HL-60/S4 (cell line): ENCODE measurements around the gene TMEM236.

Experiments
- in situ Hi-C: fragments of 300-500 bp; cut with MboI; formaldehyde crosslinking; loops from 2 replicates; pipeline ENCODE4 v1.14.3; 2022; ENCODE audit warnings: low sequenced_read_pairs

TMEM236 gene

DNA sequence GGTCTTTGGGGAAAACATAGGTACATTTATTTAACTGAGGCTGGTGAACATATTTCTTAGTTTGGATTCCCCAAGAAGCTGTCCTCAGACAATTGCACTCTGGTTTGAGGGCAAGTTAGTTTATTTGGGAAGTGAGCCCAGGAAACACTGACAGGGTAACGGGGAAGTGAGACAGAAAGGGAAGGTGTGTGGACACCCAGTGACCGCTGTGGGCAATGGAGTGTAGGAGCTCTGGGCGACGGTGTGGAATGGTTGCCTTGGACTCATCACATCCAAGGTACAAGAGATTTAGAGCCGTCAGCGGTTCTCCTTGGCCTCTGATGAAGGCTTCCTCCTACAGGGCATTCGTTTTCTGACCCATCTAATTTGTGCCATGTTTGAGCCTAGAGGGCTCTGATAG is 64.2 kb downstream of the TMEM236 start:
- in situ Hi-C loops: no loop called here

DNA sequence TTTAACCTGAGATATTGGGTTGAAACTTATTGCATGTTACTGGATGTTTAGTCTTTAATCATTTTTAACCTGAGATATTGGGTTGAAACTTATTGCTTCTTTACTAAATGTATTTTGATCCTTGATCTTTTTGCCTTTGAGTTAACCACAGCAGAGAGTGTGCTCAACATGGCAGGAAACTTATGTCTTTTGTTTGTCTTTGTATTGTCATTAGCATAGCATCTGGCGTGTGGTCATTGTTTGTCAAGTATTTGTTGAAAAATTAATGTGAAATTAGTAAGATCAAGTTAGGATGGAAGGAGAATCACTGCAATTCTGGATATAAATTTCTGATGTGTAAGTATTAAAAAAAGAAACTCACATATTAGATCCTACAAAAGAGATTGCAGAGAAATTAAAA is 65.3 kb downstream of the TMEM236 start:
- in situ Hi-C loops: no loop called here

DNA sequence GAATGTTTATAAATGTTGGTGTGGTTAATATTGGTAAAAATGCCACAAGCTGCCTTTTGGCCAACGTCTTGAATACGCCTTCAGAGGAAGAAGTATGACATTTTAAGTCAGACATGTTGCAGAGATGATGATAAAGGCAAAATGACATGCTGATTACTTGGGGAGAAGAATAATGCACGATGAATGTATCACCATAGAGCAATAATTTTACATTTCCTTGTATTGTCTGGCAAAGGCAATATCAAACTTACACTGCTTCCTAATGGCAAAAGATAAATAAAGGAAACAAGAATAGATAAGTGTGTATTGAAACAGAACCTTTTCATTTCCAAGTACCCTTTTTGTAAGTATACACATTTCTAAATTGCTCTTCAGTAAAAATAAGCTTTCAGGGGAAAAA is 65.8 kb downstream of the TMEM236 start:
- in situ Hi-C loops: no loop called here

DNA sequence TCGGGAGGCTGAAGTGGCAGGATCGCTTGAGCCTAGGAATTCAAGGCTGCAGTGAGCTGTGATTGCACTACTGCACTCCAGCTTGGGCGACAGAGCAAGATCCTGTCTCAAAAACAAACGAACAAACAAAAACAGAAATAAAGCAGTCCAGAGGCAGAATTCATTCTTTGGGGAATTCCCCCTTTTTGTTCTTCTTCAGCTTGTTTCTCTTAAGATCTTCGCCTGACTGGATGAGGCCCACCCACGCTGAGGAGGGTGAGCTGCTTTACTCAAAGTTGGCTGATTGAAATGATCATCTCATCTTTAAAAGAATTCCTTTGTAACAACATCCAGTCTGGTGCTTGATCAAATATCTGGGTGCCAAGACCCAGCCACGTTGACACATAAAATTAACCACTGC is 67.8 kb downstream of the TMEM236 start:
- in situ Hi-C loops: no loop called here

DNA sequence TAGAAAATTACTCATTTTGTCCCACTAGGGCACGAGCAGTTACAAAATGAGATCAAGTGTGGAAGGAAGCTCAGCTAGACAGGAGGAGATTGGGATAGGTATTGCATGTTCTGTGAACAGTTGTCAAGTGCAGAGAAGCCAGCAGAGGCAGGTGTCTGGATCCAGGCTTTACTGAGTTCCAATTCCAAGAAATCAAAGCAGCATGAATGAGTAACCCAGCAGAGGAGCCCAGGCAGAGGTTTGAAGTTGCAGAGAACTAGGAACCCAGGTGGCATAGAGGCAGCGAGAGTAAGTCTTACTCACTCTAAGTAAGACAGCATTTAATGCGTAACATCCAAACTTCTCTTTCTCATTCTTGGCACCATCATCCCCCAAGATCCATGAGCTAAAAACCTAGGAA is 68.9 kb downstream of the TMEM236 start:
- in situ Hi-C loops: no loop called here

DNA sequence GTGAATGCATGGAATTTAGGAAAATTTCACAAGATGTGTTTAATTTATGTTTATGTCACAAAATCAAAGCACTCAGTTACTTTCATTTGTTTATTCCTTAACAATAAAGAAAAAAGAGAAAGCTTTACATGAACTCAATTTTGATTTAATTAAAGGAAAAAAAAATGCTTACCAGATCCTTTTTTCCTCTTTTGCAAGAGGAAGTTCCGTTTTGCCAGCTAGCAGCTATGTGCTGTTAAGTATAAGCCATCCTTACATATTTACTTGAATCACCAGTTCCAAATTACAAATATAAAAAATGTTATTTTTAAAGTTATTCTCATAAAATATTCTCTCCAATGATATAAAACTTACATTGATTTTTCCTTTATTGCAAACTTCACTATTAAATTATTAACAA is 69.9 kb downstream of the TMEM236 start:
- in situ Hi-C loops: no loop called here

DNA sequence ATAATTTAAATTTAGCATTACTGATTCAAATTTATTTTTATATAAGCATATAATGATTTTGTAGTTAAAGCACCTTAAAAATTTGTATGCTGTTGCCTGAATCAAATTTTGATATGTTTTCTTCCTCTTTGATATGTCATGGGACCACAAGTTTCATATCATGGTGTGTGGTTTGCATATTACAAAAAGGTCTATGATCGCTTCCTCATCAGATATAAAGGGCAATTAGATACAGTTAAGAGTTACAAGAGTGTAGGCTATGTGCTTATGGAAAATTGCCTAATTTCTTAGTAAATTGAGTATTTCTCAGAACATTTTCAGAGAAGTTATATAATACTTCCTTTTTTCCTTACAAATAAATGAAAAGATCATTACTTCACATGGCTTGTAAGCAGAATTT is 79.3 kb downstream of the TMEM236 start:
- in situ Hi-C loops: no loop called here

DNA sequence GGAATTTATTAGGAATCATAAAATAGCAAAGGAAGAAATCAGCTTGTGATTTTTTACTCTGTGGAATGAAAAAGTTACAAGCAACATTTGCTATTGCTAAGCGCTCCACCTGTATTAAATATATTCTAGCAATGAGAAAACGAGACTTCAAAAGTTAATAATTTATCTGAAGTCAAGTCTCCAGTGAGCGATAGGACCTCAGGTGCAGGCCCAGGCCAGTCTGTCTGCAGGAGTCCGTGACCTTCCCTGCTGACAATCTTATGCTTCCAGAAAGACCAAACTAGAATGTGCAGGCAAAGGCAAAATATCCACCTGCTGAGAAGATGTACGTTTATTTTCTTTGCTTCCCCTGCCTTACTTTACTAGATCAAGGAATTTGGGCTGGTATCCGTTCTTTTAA is 79.9 kb downstream of the TMEM236 start:
- in situ Hi-C loops: no loop called here

DNA sequence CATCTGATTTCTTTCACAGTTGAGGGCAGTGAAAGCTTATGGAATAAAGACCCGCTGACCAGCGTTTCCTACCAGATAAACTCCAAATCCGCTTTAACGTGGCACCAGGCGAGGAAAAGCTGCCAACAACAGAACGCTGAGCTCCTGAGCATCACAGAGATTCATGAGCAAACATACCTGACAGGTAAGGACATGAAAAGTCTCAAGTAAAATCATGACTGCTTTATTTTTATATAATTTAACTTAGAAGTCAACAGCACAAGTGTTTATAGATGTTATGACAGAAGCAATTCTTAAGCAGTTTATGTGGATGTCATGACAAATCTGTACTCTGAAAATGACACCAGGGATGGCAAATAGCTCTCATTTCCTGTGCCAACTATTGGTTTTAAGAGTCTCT is 81.7 kb downstream of the TMEM236 start:
- in situ Hi-C loops: no loop called here

DNA sequence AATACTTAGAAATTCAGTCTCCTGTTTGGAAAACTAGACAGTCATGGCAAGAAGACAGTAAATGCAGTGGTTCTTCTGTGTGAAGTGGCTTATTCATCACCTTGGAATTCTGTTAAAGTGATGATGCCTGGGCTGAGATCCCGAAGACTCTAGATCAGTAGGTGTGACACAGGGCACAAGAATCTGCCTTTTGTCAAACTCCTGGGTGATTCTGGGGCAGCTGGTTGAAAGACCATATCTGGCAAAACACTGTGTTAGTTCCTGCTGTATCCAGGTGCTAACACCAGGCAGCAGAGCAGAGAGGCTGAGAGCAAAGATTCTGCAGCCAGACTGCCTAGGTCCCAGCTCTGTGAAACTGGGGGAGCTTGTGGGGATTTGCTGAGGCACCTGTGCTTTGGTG is 83.7 kb downstream of the TMEM236 start:
- in situ Hi-C loops: no loop called here

DNA sequence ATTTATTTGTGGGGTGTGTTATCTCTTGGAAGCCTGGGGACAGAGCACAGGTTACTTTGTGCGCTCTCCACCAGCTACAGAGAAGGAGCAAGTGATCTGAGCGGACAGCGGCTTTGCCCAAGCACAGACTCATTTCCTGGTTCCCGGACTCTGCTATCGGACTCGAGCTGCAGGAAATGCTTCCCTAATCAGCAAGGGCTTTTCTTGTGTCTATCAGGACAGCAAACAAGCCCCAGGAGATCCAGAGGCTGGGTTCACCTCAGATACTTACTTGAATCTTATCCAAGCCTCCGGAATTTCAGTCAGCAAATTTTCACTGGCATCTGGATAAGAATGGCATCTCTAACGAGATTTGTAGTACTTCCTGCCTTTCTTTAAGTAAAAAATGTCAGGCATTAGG is 84.9 kb downstream of the TMEM236 start:
- in situ Hi-C loops: no loop called here

DNA sequence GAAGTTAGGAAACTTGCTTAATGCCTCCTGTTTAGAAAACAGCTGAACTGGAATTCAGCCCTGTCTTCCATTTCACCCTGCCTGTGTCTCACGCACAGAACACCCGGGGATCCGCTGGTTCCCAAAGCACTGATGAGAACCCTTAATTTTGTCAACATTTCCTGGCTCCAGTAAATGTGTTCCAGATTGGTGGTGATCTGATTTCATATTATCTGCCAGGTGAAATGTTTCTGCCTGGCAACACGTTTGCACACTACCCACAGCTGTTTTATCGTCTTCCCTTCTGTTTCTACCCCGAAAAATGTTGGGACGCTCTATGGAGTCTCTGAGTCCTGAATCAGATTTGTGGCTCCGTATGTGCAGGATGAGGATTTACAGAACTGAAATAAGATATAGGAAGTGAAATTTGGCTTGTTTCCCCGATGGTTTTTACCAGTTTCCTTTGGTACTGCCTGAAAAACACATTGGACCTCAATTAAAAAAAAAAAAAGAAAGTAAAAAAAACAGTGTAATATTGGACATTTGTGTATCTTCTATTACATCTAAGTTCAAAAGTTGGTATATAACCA is 86.2 kb downstream of the TMEM236 start:
- in situ Hi-C loops: no loop called here

DNA sequence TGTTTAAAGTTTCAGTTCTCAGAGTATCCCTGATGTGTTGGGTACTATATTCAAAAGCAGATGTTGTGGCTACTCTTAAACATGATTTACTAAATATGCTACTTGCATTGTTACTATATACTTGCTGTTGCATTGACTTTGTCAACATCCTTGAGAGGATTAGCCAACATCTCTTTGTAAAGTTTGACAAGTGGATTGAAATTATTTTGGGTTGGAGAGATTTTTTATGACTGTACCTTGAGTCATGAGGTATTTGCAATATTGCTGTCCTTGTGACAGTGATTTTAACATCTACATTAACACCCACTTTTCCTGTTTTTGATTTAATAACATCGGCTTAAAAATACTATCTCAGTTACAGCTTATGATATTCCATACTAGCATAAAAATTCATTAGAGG is 89.0 kb downstream of the TMEM236 start:
- in situ Hi-C loops: no loop called here

DNA sequence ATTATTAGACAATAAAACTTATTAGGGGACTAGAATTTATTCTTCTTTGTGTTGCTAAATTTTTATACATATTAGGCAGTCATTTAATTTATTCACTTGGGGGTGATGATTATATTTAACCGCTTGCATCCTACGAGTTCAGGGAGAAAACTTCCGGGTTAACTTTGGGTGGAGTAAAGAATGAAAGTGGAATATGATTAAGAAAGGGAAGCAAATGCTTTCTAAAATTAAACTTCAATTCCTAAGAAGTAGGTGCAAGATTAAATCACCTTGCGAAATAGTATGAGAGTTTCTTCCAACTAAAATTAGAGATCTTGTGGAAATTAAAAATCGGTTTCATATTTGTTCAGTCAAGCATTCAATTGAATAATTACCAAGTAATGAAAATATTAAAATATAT is 90.6 kb downstream of the TMEM236 start:
- in situ Hi-C loops: no loop called here

DNA sequence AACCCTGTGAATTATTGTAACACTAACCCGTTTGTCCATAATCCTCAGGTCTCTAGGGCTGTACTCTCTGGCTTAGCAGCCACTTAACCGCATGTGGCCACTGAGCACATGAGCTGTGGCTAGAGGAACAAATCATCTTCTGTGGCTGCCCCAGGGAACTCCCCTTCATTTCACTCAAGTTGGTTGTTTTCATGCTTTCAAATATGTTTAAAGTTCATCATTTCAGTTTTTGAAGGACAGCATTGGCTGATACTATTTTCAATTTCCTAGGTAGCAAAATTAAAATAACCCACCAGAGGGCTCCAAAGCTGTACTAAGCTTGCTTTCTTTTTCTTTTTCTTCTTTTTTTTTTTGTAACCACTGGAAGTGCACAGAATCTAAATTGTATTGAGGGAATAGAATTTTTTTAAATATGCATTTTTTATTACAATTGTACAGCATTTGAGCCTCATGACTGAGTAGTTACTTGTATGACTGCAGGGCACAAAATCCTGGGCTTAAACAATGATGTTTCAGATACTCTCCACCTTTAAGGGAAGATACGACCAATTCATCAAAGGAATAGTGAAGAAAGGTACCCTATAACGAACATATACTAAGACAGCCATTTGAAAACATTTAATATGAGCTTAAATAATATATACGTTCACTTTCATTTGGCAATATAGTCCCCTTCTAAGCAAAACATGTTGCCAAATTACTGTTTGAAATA is 95.7 kb downstream of the TMEM236 start:
- in situ Hi-C loops: no loop called here

DNA sequence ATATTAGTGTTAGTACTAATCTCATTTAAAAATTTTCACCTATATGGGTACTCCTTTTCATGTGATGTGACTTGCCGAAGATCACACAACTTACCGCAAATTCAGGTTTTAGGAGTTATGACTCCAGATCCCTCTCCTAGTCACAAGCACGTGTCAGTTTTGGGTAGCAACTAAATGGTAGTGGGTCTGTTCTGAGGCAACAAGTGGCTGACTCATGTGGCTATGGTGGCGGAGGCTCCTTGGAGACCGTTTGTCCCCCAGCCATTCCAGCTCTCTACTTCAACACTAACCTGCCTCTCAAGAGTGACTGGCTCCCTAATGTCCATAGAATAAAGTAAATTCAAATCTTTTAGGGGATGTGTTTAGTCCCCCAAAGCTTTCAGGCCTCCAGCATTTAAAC is 96.6 kb downstream of the TMEM236 start:
- in situ Hi-C loops: no loop called here
